Measurements from ENCODE around the gene PIANP.

The PIANP gene

GRCh38 chr12:6701078-6701768 is 608 bp upstream of the PIANP start:
- no peak for DNase-seq

GRCh38 chr12:6699989-6700645 is 498 bp downstream of the PIANP start:
- DNase-seq: no peak

DNA sequence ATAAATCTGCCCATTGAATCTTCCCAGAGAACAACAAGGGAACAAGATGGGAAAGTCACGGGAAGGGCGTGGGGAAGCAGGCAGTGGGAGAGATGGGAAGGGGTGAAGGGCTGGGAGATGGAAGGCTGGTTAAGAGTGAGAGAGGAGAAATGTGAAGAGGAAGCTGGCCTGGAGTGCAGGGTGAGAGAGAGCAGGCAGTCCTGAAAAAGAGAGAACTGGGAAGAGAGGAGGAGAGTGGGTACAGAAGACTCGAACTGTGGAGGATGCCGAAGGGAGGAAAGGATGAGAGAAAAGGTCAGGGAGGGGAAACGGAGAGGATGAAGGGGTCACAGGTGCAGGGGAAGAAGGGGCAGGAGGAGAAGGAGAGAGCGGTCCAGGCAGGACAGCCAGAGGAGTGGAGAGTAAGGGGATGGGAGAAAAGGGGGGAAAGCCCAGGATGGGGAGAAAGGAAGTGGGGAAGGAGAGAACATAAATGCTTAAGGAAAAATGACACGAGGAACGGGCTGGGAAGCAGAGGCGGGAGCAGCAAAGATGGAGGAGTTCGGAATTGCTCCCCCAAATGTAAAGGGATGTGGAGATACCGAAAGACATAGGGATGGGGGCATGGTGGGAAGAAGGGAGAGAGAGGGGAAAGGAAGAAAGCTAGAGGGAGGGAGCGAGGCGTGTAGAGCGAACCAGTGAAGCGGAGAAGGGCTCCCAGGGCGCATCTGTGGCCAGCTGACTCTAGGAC is 1.2 kb downstream of the PIANP start:
- DNase-seq: no peak

DNA sequence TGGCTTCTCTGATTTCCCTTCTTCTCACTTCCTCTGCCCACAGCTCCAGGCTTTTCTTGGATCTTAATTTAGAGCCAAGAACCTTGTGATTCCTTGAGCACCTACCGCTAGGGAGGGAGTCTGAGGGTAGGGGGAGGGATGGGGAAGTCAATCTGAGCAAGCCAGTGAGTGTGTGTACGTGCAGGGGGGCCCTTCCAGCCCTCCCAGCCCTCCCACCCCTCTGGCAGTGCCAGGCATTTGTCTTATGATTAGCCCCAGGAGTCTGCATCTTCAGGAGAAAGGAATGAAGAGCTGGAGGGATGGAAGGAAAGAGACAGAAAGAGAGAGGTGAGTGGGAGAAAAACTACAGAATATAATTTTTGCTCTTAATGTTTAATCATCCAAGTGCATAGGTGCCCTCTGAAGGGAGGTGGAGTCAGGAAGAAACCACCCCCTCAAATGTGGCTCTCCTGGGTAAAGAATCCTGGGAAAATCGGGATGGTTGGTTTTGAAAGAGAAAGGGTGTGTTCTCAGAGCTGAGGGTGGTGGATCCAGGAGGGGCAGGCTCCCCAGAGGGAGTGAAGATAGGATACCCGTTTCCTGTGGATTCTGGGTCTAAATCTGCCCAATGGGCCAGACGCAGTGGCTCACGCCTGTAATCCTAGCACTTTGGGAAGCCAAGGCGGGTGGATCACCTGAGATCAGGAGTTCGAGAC is 2.1 kb downstream of the PIANP start:
- DNase-seq: no peak

DNA sequence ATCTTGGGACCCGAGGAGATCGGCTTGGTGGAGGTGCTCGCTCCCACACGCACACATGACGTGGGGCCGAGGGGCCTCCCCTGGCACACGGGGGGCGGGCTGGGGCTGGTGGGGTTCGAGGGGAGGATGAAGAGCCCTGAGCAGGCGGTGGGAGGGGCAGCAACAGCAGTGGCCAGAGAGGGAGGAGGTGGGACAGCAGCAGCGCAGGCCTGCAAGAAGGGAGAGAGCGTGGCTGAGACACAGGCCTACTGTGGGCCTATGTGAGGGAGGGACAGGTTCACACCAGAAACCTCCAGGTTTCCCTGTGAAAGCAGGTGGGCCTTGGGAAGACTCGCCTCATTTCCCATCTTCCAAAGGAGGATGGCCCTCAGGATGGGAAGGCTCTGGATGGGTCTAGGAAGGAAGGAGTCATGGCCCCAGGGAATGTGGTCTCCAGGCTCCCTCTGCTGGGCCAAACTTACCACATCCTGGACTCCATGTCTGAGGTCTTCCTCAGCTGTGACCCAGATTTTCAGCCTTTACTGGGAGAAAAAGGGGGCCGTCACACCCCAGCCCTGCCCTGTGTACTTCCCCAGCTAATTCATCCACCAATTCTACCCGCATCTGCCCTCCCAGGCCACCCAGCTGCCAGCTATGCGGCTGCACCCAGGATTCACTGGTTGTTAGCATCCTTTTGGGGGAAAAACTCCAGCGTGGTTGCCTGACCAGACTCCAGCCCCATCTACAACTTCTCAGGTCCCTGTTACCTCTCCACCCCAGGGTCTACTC is 2.8 kb downstream of the PIANP start:
- no peak for DNase-seq

DNA sequence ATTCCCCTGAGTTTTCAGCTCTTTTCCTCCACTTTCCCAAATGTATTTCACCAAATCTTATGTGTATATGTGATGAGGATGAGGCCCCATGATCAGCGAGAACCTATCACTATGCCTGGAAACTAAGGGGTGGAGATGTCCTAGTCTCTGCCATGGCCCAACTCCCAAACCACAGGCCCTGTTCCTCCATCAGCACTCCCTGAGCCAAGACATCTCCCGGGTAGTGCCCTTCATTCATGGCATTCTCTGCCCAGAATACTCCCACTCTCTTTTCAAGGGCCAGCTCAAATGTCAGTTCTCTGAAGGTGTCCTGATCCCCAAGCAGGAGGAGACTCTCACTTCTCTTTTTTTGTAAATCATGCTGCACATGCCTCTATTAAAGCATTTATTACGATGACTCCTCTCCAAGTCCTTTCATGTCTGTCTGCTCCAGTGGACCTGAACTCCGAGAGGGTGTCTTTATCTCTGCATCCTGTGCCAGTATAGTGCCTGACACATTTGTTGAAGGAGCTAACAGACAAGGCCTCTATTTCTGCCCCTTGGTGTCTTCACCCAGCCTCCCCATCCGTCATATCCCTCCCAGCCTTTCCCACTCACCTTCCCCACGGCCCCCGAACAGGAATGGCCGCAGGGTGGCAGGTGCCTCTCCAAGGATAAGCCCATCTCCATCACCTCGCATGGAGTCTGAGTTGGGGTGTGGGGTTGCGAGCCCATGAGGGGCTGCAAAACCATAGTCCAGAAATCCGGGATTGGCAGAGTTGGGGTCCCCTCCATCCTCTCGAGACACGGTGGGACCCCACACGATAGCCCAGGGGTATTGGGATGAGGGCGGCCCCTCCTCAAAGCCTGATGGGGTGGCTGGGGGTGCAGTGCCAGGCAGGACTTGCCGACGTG is 3.7 kb downstream of the PIANP start:
- no peak for DNase-seq

DNA sequence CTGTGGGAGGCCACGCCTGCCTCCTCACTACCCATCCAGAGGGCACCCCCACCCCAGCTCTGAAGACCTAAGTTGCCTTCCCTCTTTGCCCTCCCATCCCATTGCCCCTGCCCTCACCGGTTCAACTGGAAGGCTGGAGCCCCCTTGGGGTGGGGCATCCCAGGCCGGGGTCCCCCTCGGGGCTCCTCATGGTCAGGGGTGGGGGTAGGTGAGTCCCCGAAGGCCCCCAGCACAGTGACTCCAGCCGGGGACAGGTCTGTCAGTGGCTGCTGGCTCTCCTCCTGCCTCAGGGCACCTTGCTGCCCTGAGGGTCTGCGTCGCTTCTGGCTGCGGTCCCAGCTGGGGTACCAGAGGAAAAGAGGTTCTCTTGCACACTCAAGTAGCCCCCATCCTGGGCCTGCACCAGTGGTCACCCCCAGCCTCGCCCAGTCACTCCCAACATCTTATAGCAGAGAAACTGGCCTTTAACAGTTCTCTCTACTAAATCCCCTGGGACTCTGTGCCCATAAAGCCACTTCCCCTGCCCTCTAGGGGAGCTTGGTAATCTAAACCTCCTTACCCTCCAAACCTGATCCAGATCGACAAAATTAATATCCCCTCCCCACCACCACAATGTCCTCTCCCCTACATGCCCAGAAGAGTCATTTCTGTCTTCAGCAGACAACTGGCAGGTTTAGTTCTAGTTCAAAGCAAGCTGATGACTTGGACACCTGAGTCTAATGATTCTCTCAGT is 5.1 kb downstream of the PIANP start:
- no peak for DNase-seq

DNA sequence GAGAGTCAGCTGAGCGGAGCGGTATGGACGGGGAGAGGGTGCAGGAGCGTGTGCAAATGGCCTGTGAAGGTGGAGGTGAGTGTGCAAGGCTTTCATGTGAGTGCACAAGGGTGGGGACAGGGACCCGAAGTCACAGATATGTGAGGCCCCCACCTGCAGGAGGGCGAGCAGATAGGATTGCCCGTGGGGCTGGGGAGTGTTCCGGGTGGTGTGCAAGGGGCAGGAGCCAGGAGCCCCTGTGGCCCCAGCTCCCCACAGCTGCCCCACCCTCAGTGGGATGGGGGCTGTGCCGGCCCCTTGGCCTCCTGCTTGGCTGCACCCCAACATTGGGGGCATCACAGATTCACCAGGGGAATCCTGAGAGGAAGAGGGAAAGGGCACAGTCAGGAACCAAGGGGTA is 5.9 kb downstream of the PIANP start:
- DNase-seq: no peak

GRCh38 chr12:6693832-6694355 is 6.7 kb downstream of the PIANP start:
- DNase-seq: no peak

DNA sequence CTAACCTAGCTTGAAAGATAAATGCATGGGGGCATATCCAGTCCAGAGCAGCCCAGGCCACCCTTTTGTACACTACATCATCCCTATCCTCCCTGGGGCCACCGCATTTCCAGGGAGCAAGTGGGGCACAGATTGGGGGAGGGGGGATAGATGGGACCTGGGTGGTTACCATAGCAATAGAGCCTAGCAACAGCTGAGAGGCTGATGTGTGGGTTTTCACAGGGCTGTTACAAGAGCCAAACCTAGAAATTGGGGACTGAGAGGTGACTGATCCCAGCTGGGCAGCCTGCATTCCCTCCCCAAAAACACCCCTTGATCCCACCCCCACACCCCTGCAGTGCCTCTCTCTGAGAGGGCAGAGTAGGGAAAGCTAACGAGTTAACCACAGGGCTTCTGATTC is 7.7 kb downstream of the PIANP start:
- DNase-seq: no peak

DNA sequence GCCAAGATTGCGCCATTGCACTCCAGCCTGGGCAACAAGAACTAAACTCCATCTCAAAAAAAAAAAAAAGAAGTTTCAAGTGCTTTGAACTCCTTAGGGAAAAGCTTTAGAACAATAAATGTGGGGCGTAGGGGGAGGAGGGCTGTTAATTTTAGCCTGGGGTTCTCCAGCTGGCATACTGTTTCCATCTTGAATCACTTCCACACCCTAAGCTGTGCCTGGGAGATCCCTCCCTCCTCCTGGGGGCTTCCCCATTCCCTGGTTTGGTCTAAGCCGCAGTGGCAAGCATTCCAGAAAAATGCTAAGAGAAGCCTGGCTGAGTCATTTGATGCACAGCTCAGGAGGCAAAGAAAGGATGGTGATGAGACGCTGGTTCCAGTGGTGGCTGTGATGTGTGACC is 9.1 kb downstream of the PIANP start:
- DNase-seq: no peak

DNA sequence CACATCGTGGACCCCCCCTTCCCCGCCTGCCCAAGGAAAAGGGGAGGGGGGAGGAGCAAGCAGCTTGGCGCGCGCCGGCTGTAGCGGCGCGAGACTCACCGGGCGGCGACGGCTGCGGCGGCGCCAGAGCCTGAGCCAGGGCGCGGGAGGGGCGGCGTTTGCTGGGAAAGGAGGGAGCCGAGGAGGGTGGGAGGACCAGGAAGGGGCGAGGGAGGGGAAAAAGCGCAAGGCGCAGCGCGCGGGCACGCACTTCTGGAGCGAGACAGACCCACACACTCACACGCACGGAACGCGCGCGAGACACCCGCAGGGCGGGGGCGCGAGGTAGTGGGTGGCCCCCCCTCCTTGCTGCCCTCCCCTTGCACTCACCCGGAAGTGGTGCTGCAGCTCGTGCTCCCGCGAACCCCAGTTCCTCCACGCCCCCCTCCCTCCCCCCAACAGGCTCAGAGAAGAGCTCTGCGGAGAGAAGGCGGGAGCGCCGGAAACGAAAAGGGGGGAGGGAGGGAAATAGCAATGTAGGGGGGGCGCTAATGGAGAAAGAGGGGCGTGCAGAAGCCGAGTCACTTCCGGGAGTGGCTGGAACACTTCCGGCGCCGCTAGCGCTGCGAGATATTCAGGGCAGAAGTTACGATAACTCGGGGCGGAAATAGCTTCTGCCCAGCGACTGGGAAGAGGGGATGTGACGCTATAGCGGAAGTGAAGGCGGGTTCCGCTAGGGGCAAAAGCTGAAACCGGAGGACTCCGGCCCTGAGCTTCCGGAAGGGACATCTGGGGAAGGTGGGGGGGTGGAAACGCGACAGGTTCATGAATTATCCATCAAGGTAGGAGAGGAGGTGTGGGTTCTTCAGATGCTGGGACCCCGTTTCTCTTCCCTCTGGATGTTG is 11.4 kb downstream of the PIANP start, which contains the start of gene ZNF384:
ZNF384 (minus strand) TSS at position 377 of the 884 bp plus-strand sequence. CDS start 9,855 bp downstream, outside the sequence.
- peak; percentile 93 to 96 for DNase-seq

- DNase-seq: peak; percentile 22 to 24
Observed at GRCh38 chr12:6688543-6688998, 12.0 kb downstream of the PIANP start.

- DNase-seq: no peak
Observed at GRCh38 chr12:6685814-6686213, 14.8 kb downstream of the PIANP start.

DNA sequence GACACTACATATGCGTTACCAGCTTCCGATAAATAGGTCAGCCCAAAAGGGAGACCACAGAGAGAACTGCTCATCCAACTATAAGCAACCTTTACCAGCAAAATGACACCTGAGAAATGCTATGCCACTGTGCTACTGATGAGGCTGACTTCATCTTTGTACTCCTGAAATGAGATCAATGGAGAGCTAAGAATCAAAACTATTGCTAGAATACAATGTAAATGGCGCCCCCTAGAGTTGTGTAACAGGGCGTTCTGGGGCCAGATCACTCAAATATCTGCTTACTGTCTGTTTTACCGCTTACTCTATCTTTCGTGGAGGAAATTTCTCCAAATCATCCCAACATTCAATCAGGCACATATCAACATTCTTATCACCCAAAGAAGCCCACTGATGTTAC is 16.0 kb downstream of the PIANP start:
- peak in 1 of 2 experiments; percentile 29 for DNase-seq

- DNase-seq: no peak
Observed at GRCh38 chr12:6676962-6677361, 23.7 kb downstream of the PIANP start.

DNA sequence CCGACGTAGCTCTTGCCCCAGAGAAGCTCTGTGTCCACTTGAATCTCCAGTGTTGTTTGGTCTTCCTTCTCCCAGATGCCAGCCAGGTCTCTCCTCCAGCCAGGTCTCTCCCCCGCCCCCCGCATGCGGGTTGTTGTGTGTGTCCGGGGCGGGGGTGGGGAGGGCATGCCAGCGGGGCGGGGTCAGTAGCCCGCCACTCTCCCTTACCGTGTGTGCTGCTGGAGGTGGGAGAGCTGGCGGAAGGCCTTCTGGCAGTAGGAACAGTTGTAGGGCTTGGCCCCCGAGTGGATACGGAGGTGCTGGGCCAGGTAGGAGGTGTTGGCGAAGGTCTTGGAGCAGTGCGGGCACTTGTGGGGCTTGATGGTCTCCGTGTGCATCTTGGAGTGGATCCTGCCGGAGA is 28.5 kb downstream of the PIANP start:
- DNase-seq: no peak

DNA sequence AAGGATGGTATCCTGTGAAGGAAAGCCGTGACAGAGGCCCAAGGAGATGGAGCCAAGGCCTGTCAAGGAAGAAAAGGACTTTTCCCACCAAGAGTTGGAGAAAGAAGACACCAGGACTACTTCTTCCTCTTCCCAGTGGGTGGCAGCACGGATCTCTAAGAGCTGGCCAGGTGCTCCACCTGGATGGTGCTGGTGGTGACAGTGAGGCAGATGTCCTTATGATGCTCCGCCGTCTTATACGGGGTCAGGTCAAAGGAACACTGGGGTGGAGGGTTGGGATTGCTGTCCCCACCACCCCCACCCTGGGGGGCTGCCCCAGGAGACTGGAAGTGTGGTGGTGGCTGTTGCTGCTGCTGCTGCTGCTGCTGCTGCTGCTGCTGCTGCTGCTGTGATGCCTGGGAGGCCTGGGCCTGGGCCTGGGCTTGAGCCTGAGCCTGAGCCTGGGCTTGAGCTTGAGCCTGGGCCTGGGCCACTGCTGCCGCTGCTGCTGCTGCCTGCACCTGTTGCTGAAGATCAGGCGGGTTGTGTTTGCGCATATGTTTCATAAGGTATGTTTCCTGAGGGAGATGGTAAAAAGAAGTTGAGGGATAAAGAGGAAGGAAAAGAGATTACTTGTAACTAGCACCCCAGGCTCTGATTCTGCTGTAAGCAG is 32.9 kb downstream of the PIANP start:
- no peak for DNase-seq

- no peak for DNase-seq
Observed at GRCh38 chr12:6666211-6666610, 34.4 kb downstream of the PIANP start.
